Hematopoietic multipotent progenitor cell treated with erythropoietin and hydrocortisone succinate and interleukin-3 and kit ligand, for 6 days (in vitro differentiated cells): Measurements from ENCODE around the gene EEFSEC.

Experiments
- DNase-seq: peaks from one replicate; pipeline ENCODE4 v3.0.0-alpha.2; 2015

EEFSEC gene

DNA sequence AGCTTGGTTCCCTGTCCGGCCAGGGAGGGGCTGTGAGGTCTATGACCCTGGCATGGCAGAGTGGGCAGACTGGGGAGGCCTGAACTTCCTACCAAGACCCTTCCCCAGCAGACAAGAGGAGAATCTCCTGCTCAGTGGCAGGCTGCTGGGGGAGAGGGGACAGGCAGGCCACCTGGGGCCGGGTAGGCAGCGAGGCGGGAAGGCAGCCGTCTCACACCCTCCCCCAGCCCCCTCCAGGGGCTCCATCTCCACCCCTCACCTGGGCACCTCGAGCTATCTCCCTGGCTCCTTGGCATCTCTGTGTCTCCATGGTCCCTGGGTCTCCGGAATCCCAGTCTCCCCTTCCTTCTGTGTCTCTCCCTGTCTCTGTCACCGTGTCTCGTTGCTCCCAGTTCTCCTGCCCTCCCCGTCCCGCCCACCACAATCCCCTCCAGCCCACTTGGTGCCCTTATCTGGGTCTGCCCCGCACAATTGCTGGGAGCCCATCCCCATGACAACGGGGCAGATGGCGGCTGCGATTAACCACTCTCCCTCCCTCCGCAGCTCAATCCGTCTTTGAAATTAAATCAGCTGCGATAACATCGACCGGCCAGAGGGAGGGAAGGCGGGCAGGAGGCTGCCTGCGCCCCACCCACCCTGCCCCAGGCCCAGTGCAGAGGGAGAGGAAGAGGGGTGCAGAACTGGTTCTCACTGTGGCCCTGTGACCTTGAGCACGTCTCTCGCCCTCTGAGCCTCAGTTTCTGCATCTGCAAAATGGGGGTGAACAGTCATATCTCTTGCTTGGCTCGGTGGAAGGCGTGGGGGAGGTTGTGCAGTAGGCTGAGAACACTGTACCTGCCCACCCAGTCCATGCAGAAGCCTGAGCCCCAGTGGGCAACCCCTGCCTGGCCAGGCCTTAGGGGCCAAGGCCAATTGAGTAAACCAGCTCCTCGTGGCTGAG lies 303.8 kb downstream of the EEFSEC start:
- DNase-seq, result peak; percentile 81

DNA sequence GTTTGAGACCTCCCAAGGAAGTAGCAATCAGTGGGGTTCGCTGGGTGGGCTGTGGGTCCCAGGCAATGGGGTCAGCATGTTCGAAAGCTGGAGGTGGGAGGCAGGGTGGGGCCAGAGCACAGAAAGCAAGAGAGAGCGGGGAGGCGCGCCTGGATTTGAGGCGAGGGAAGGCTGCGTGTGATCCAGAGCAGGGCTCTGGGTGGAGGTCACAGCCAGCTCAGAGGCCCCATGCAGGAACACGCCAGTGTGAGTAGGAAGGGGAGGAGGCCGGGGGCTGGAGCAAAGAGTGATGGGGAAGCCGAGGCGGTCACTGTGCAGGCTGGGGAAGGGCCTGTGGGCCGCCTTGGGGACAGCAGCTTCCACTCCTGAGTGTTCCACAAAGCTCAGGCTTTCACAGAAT lies 304.7 kb downstream of the EEFSEC start:
- DNase-seq, result no peak
